Measurements from ENCODE around the gene MYF6.

MYF6 gene

DNA sequence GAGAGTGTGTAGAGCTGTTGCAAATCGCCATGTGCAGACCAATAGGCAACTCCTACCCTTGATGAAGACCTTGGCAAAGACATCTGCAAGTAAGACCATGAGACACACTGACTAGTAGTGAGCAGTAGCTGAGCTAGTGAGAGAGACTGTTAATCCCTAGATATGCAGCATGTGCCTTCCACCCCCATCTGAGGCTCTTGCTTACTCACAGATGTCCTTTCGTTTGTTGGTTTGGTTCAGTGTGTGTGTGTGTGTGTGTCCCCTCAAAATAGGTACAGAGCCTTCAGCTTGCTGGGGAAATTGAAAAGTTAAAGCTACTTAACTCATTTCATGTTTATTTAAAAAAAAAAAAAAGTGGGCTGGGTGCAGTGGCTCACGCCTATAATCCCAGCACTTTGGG lies 46.8 kb downstream of the MYF6 start:
- DNase-seq: no peak

DNA sequence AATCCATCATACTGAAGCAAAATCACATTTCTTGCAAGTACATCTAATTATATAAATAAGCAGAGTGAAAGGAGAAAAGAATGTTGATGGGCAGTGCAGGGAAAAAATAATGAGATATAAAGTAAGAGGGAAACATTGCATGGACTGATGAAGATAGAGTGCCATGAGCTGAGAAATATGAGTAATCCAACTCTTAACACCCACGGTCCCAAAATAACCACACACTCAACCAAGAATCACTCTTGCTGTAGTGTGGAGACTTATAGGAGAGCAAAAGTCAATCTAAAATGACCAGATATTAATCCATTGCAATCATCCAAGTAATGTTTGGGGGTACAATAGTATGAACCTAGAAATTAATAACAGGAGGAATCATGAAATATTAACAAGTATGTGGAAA lies 49.4 kb downstream of the MYF6 start:
- DNase-seq: no peak

All from amygdala (tissue), 56 donors.